Measurements from ENCODE around the gene GZMB.
"Not testable (repeated sequence)": the region's sequence is repeated elsewhere in the genome, so short reads cannot be mapped to it uniquely, and the experiment has no call there.

The GZMB gene, protein sequence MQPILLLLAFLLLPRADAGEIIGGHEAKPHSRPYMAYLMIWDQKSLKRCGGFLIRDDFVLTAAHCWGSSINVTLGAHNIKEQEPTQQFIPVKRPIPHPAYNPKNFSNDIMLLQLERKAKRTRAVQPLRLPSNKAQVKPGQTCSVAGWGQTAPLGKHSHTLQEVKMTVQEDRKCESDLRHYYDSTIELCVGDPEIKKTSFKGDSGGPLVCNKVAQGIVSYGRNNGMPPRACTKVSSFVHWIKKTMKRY

DNA sequence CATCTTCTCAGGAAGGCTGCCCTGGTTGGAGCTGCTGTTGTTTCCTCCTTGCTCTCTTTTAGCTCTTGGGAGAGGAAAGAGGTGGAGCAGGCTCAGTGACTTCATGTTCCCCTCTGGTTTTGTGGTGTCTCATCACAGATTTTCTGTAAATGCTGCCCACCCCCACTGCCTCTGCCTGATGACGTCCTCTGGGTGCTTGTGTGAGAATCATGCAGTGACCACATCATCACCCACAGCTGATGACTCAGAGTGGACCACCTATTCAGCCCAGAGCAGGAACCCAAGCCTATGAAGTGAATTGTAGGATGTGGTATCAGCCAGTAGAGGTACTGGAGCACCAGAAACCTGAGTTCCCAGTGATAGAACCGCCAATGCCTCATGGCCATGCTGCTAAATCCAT is at the start of gene GZMB:
TSS of gene GZMB (minus strand) at position 33 of the 400 bp plus-strand sequence. CDS start at position 3, 30 bp downstream.
- DNase-seq (ENCODE audit: low spot score): no peak

DNA sequence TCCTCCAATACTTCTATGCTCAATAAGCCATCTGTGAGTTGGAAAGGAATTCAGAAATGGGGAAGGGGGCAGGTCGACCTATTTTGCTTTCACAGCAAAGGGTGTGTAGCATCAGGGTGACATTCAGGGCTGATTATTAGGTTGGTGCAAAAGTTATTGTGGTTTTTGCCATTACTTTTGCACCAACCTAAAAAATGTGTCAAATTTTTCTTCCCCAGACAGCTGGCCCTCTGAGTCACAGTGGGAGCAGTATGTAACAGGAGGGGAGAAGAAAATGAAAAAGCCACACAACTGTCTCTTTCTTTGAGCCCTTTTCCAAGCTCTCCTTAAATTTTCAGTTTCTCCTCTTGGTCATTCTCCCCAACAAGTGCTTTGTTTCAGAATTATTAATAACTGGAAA is 47.1 kb upstream of the GZMB start:
- DNase-seq (ENCODE audit: low spot score): no peak

DNA sequence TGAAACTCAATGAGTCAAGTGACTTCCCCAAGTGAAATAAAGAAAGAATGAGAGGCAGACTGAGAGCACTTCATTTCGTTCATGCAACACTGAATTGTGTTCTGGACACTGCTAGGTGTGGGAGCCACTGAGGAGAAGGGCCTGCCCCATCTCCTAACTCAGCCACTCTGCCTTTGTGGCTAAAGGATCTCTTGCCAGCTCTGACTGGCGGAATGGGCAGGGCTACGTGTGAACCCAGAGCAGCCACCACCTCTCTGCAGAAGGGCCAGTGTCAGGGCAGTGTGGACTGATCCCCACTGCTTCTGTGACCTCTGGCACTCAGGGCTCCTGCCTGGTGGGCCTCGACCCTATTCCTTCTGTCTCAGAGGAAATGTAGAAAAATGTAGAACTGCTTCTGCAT is 46.5 kb upstream of the GZMB start:
- DNase-seq (ENCODE audit: low spot score): no peak

DNA sequence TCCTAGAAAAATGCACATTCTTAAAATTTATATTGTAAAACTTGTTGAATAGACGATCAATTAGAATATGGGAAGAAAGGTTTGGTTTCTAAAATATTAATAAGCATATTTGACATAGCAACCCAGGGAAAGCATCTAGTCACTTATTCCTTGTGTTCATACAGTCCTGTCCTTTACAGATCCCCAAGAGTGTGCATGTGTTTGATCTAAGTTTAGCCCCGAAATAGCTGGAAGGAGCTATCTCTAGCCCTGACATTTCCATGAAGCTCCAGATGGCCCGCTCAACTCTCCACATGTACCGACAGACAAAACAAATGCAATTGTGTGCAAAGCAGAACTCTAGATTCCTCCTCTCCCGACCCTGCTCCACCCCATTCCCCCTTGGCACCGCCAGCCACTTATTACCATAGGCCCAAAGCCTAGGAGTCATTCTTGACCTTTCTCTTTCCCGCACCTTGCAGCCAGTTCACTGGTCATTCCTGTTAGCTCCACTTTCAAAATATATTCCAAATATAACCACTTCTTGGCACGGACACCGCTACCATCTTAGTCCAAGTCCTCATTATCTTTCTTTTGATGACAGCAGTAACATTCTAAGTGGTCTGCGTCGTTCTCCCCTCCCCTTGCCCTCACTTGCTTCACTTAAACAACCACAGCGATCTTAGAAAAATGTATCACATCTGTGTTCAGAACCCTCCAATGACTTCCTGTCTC is 45.4 kb upstream of the GZMB start:
- DNase-seq (ENCODE audit: low spot score): no peak

DNA sequence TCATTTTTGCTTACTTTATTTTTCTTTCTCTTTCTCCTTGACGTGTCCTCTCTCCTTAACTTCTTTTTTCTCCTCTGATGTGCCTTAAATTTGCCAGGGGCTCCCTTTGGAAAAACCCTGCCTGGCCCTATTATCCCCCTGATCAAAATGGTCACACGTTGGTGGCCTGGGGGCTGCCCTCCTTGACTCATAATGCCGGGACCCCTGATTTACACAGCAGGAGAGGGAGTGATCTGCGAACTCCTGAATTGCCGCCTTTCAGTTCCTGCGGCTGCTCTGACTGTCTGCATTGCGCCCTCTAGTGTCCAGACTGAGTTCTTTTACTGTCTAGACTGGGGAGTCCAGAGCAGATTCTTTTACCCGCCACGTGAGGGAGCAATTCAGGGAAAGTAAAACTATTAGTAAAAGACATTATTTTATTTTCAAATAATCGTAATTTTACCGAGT is 44.8 kb upstream of the GZMB start:
- DNase-seq (ENCODE audit: low spot score): peak; percentile 80

DNA sequence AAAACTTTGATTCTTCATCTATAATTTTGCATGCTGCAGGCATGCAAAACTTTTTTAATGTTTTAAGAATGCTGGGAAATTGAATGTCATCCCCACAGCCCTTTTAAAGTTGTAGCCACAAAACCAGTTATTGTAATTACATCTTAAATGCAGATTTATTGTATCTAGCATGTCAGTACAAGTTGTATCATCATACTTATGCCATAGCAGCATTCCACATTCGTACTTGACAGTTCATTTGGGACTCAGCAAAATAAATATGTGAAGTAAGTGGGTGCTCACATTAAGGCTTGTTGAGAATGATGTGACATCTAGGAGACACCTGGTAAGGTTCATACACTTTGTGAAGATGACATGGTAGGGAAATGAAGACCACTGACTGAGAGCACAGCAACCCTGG is 44.0 kb upstream of the GZMB start:
- DNase-seq (ENCODE audit: low spot score): no peak

DNA sequence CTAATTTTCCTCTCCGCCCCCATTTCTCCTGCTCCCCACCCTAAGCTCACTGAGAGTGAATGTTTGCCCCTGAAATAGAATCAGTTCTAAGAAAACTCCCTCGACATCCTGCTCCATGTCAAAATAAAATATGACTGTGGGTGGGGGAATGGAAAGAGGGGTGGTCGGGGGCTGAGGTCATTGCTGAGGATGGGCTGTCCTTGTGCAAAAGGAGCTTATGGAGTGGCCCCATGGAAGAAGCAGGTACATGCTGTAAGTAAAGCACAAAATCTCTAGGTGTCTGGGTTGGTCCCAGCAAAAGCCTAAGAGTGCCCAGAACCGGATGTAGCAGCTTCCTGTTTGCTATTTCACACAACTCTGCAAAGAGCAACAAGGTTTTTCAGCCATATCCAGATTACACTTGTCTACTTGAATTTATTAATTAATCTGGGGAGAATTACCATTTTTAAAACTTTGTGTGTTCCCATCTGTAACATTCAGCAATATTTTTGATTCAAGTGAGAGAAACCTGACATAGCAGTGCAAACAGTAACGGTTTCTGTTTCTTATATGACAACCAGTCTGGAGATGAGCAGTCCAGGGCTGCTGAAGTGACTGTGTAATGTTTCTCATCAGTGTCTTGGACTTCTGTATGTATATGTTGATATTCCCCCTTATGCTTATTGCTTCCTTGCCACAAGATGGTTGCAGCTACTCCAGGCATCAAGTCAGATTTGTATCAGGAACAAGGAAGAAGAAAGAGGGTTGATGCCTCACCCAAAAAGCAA is 40.4 kb upstream of the GZMB start:
- DNase-seq (ENCODE audit: low spot score): peak; percentile 30

DNA sequence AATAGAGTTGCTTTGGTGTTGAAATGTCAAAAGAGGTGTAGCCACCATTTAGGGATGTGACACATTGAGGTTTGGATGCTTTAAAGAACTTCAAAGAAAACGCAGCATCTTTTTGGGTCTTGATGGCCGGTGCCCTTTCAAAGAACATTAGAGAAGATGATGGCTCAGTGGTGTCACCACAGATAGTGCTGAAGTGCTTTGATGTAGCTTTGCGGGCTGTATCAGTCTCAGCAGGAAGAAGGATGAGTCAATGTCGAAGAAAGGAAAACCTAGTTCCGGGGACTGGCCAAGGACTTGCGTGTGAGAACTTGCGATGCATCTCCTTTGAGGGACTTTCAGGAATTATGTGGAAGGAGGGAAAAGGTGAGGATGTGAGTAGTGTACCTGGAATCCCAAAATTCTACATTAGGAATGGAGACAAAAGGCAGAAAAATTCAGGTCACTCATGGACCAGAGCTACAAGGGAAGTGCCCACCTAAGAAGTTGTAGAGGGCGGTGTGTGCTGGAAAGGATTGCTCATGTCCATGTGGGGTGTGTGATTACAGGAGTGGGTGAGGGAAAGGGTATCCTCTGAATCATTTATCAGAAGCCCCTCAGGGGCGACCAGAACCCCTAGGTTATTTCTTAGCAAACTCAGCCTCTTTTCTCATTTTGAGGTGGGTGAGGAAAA is 39.7 kb upstream of the GZMB start:
- DNase-seq (ENCODE audit: low spot score): peak; percentile 10

DNA sequence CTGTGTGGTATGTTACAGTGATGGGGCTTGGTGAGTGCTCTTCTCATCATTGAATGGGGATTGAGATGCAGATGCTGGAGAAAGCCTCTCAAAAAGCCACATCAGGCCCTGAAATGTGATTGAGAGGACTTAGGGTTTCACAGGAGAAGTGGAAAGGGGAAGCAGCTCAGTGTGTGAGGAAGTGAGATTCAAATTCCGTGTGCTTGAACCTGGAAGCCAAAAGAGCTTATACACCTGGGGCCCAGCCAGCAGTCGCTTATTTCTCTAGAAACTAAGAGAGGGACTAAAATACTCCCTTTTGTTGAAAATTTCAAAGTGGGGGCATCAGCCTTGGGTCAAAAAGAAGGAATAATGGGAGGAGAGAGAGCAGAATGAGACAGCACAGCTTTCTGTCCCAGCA is 39.1 kb upstream of the GZMB start:
- peak; percentile 63 for DNase-seq (ENCODE audit: low spot score)

DNA sequence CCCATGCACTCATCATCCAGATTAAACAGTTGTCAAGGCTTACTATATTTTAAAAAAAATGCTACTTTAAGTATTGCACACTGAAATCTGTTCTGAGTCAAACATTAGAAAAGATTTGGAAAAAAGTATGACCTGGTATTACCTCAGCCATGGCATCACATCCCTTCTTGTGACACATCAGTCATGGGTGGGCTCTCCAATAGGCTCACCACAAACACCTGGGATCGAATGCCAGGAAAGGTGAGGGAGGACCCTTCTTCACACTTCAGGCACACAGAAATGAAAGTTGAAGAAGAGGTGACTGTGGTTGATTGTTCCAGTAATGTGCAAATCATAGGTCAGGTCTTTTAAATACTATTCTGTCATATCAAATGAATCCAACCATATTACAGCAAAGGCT is 36.6 kb upstream of the GZMB start:
- no peak for DNase-seq (ENCODE audit: low spot score)

DNA sequence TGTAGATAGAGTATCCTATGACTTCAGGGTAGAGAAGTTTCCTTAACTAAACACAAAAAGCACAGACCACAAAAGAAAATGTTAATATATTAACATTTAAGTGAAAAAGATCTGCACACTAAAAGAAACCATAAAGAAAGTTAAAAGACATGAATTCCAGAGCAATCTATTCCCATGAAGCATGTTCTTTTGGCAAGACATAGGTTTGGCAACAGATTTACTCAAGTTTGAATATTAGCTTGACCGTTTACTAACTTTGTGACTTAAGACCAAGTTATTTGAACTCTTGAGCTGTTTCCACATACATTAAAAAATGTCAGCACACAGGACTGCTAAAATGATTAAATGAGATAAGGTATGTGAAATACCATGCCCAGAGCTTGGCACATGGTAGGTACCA is 35.7 kb upstream of the GZMB start:
- DNase-seq (ENCODE audit: low spot score): no peak

DNA sequence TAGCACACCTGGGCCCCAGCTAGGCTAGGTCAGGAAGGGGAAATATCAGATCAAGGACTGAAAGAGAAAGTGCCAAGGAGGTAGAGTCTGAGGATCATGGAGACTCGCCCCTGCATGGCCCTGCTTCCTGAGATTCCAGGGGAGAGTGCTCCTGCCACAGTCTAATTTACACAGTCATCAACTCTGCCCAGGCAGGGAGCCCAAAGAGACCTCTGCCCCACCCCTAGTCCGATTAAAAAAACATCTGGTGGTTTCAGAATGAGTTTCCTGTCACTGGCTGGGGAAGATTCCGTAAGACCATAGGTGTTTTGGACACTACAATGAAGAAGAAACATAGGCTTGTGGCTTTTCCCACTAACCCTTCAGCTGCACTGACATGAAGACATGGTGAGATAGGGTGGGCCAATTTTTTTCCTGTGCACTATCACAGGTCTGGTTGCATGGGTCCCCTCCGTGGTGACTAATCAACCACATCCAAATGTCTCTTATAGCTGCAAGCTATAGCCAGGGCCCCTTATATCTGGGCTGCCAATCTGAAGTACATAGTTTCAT is 31.5 kb upstream of the GZMB start:
- DNase-seq (ENCODE audit: low spot score): peak; percentile 41

DNA sequence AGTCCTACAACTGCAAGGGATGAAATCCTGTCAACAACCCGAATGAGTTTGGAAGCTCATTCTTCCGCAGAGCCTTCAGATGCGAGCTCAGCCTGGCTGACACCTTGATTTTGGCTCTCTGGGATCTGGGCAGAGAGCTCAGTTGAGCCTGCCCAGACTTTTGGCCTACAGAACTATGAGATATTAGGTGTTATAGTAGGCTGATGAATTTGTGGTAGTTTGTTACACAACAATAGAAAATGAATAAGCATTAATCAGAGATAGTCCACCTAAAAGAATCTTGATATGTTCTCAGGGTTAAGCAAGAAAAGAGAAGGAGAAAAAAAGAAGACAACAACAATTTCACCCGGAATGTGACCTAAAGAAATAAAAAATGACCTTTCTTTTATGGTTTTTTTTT is 30.4 kb upstream of the GZMB start:
- no peak for DNase-seq (ENCODE audit: low spot score)

DNA sequence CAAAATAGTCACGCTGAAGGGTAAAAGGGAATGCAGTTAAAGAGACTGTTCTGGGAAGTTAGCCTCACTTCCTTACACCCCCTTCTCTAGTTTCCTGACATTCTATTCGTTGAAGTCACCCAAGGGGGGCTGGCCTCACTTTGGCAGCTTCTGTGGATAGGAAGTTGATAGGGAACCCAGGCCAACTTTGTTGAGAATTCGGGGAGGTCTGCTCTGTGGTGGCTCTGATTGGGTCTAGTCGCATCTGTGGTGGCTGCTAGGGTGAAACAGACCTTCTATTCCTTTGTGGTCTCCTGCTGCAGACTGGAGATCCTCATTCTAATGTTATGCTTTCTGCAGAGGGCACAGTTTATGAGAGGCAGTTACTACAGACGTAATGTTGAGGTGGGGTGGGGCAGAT is 28.8 kb upstream of the GZMB start:
- DNase-seq (ENCODE audit: low spot score): no peak

DNA sequence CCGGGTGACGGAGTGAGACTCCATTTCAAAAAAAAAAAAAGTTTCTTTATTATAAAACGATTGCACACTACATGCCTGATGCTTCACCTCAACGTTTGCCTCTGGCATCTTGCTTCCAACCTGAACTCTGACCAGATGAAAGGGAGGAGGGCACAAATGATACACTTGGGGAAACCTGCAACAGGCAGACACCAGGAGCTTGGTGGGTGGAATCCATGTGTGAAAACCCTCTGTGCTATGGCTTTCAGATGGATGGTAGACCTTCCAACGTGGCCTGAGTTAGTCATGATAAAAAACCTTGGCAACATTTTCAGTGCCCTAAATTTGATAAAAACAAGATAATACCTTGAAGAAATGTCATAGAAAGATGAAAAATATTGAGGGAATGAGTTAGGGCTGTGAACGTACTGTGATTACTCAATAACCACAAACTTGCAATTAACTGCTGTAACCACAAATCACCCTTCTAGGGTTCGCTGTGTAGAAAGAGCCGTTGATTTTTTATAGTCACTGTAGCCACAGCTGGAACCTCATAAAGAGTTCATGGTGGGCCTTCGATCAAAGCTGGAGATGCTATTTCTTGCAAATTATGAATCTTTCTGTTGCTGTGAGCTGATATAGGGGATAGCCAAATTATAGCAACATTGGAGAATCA is 26.1 kb upstream of the GZMB start:
- no peak for DNase-seq (ENCODE audit: low spot score)

DNA sequence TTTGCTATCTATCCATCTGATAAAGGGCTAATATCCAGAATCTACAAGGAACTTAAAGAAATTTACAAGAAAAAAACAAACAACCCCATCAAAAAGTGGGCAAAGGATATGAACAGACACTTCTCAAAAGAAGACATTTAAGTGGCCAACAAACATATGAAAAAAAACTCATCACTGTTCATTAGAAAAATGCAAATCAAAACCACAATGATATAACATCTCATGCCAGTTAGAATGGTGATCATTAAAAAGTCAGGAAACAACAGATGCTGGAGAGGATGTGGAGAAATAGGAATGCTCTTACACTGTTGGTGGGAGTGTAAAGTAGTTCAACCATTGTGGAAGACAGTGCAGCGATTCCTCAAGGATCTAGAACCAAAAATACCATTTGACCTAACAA is 14.4 kb upstream of the GZMB start:
- not testable (repeated sequence) for DNase-seq (ENCODE audit: low spot score)

DNA sequence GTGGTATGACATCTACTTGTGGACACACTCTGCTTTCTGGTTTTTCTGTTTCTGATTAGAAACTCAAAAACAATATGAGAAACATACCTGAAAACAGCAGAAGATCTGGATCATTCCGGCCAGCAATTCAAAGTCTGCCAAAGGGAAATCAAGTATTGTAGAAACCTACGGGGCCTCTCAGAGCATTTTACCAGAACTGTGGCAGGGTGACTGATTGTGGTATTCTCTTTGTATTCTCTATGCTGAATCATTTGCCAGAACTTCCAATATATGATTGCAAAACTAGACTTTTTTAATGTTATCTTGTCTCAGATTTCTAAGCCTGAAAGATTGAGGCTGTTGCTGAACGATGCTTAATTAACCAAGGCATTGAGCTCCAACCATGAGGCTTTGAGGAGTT is 5.9 kb upstream of the GZMB start:
- no peak for DNase-seq (ENCODE audit: low spot score)

DNA sequence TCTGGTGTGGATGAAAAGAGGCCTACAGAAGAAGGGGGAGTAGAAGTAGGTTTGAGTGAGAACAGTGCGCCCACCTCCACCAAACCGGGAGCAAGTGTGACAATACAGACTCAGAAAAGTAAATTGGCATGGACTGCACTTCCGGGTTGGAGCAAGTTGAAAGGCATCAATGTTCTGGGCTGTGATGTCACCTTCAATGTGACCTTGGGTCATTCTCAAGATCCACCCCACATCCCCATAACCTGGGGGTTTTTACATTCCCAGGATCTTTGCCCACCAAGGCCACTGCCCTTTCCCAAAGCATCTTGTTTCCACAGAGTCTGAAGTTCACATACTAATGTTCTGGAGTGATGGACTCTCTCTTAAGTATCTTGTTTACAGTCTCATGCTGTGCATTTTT is 5.3 kb upstream of the GZMB start:
- no peak for DNase-seq (ENCODE audit: low spot score)

DNA sequence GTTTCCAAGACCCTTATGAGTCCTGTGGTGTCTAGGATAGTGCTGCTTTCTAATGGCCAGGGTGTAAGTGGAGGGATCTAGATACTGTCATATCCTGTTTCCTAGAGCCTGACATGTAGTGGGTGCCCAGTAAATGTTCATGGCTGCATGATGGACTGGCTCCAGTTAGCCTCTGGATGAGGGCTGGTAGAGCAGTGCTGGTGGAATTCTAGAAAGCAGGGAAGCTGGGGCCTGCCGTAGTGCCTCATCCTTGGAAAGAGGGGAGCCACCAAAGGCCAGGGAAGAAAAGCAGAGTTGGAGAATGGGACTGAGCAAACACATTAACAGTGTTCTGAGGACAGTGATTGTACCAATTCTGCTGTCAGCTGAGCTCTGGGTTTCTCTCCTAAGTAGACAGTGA is 637 bp downstream of the GZMB start:
- no peak for DNase-seq (ENCODE audit: low spot score)

DNA sequence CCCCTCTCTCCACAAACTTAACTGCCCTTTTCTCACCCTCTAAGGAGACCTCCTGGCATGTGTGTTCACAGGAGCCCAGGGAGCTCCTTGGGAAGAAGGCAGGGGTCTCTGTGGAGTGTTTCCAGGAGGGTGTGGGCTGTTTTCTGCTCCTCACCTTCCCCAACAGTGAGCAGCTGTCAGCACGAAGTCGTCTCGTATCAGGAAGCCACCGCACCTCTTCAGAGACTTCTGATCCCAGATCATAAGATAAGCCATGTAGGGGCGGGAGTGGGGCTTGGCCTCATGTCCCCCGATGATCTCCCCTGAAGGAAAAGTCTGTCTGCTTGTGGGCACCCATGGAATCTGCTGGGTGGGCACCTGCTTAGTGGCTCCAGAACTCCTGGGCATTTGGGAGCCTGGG is 1.2 kb downstream of the GZMB start:
- DNase-seq (ENCODE audit: low spot score): no peak

DNA sequence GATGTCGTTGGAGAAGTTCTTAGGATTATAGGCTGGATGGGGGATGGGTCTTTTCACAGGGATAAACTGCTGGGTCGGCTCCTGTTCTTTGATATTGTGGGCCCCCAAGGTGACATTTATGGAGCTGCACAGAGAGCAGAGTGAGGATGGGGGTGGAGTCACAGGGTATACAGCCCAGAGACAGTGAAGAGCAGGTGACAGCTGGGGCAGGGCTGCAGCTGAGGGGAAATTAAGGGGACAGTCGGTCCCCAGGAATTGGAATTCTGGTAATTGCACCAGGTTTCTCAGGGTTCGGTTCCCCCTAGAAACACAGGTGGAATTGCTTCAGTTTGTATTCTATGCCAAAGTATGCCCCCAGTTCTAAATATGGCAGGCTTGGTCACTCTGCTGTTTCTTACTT is 1.7 kb downstream of the GZMB start:
- DNase-seq (ENCODE audit: low spot score): no peak
